NCI-H345 treated with DMSO at 0.1 percent for 48 hours (cell line): ENCODE measurements around the gene DTD2.
"Not testable (repeated sequence)": the region's sequence is repeated elsewhere in the genome, so short reads cannot be mapped to it uniquely, and the experiment has no call there.

ENCODE experiments used
- DNase-seq: peaks from one replicate; lab custom pipeline; 2025; ENCODE audit not compliant: unreplicated experiment; lab: John Stamatoyannopoulos, UW

DTD2 gene

GRCh38 chr14:31442284-31442683 lies 15.0 kb downstream of the DTD2 start:
- DNase-seq, result no peak

GRCh38 chr14:31441273-31442111 lies 15.8 kb downstream of the DTD2 start:
- no peak for DNase-seq

GRCh38 chr14:31440280-31440679 lies 17.0 kb downstream of the DTD2 start:
- no peak for DNase-seq

- DNase-seq, result no peak
These were observed 17.7 kb downstream of the DTD2 start for GRCh38 chr14:31439561-31439960.

GRCh38 chr14:31437045-31437691 lies 20.1 kb downstream of the DTD2 start:
- DNase-seq, result not testable (repeated sequence)

- no peak for DNase-seq
These were observed 22.0 kb downstream of the DTD2 start for GRCh38 chr14:31435276-31435675.

- no peak for DNase-seq
These were observed 26.6 kb downstream of the DTD2 start for GRCh38 chr14:31430634-31431264.

- no peak for DNase-seq
These were observed 27.5 kb downstream of the DTD2 start for GRCh38 chr14:31429791-31430190.

- DNase-seq, result no peak
These were observed 29.3 kb downstream of the DTD2 start for GRCh38 chr14:31428011-31428410.

- DNase-seq, result no peak
These were observed 30.6 kb downstream of the DTD2 start for GRCh38 chr14:31426663-31427062.

GRCh38 chr14:31425905-31426304 lies 31.4 kb downstream of the DTD2 start:
- DNase-seq, result no peak

GRCh38 chr14:31421200-31421599 lies 36.1 kb downstream of the DTD2 start:
- DNase-seq, result no peak

GRCh38 chr14:31420319-31421111 lies 36.8 kb downstream of the DTD2 start, which contains the start of gene HEATR5A:
Gene HEATR5A (minus strand): TSS chr14:31420550. CDS start chr14:31402975, 17,575 bp downstream.
- DNase-seq, result peak; percentile 88

- no peak for DNase-seq
These were observed 37.4 kb downstream of the DTD2 start for GRCh38 chr14:31419967-31420318.

- no peak for DNase-seq
These were observed 37.9 kb downstream of the DTD2 start for GRCh38 chr14:31419179-31419966.

- no peak for DNase-seq
These were observed 38.9 kb downstream of the DTD2 start for GRCh38 chr14:31418440-31418839.

GRCh38 chr14:31414190-31414833 lies 43.0 kb downstream of the DTD2 start:
- DNase-seq, result no peak

GRCh38 chr14:31411218-31411727 lies 46.0 kb downstream of the DTD2 start:
- no peak for DNase-seq

- no peak for DNase-seq
These were observed 47.2 kb downstream of the DTD2 start for GRCh38 chr14:31410048-31410650.
